HepG2 (cell line): Measurements from ENCODE around the gene PRMT2. TPM values are rescaled to one million over a fixed set of nuclear protein-coding genes. Genes with fewer than 3 reads are reported as not detected.

Experiments used
- ELF1 ChIP-seq: sonication (generic); formaldehyde crosslinking; IDR thresholded peaks from 2 replicates; pipeline ENCODE4 v1.4.0; 2020; ENCODE audit warnings: missing genetic modification reagents
- ELF3 ChIP-seq: IDR thresholded peaks from 2 replicates; pipeline ENCODE4 v1.6.1; 2016; ENCODE audit warnings: missing genetic modification reagents, missing compliant biosample characterization
- HNF4G ChIP-seq, 2 experiments: sonication (generic) in 1 of 2; formaldehyde crosslinking in 1 of 2; IDR thresholded peaks; 2 replicates each; pipeline versions ENCODE4 v1.4.0 to v1.6.1; 2011 to 2020; ENCODE audit warnings: borderline replicate concordance in 2 of 2, low read depth in 2 of 2, mild to moderate bottlenecking in 2 of 2, low read length in 1 of 2, missing genetic modification reagents in 1 of 2, moderate library complexity in 1 of 2
- HOMEZ ChIP-seq: IDR thresholded peaks from 2 replicates; pipeline ENCODE4 v1.6.1; 2016; ENCODE audit warnings: low read depth
- HOXA9 ChIP-seq: sonication (generic); formaldehyde crosslinking; IDR thresholded peaks from 2 replicates; pipeline ENCODE4 v1.8.1; 2022; ENCODE audit warnings: missing genetic modification reagents, mild to moderate bottlenecking, moderate library complexity, borderline replicate concordance
- HOXD1 ChIP-seq: sonication (generic); formaldehyde crosslinking; IDR thresholded peaks from 2 replicates; pipeline ENCODE4 v1.5.0; 2020; ENCODE audit warnings: missing genetic modification reagents
- MAFF ChIP-seq: IDR thresholded peaks from 2 replicates; pipeline ENCODE4 v1.6.1; 2011; ENCODE audit warnings: low read depth, low read length, improper control_type of control experiment
- MXD4 ChIP-seq: IDR thresholded peaks from 2 replicates; pipeline ENCODE4 v1.6.1; 2016; ENCODE audit warnings: mild to moderate bottlenecking, missing biosample characterization, missing genetic modification reagents
- NFATC3 ChIP-seq: sonication (generic); formaldehyde crosslinking; IDR thresholded peaks from 2 replicates; pipeline ENCODE4 v1.5.1; 2020; ENCODE audit warnings: mild to moderate bottlenecking, missing genetic modification reagents
- PATZ1 ChIP-seq: sonication (generic); formaldehyde crosslinking; IDR thresholded peaks from 2 replicates; pipeline ENCODE4 v1.4.0; 2020; ENCODE audit warnings: missing genetic modification reagents
- POLR2AphosphoS2 ChIP-seq: IDR thresholded peaks from 2 replicates; pipeline ENCODE4 v1.6.1; 2011; ENCODE audit warnings: low read depth, low read length, improper control_type of control experiment
- RARG ChIP-seq: sonication (generic); formaldehyde crosslinking; IDR thresholded peaks from 2 replicates; pipeline ENCODE4 v1.4.0; 2020; ENCODE audit warnings: low read depth, mild to moderate bottlenecking, missing genetic modification reagents
- RFX1 ChIP-seq: fragments of 450-650 bp; IDR thresholded peaks from 2 replicates; pipeline ENCODE4 v1.6.1; 2017
- SALL1 ChIP-seq: sonication (generic); formaldehyde crosslinking; IDR thresholded peaks from 2 replicates; pipeline ENCODE4 v1.8.0; 2022; ENCODE audit warnings: mild to moderate bottlenecking, missing genetic modification reagents
- SIN3A ChIP-seq: IDR thresholded peaks from 2 replicates; pipeline ENCODE4 v1.6.1; 2011; ENCODE audit warnings: low read depth, mild to moderate bottlenecking, control low read depth, low read length, borderline replicate concordance
- SP2 ChIP-seq: sonication (generic); formaldehyde crosslinking; IDR thresholded peaks from 2 replicates; pipeline ENCODE4 v1.5.1; 2020; ENCODE audit warnings: mild to moderate bottlenecking, missing genetic modification reagents
- TBX2 ChIP-seq: sonication (generic); formaldehyde crosslinking; IDR thresholded peaks from 2 replicates; pipeline ENCODE4 v1.5.0; 2020; ENCODE audit warnings: missing genetic modification reagents, mild to moderate bottlenecking, borderline replicate concordance
- XRCC5 ChIP-seq: fragments of 200-400 bp; formaldehyde crosslinking; optimal IDR thresholded peaks from 2 replicates; pipeline ENCODE3; 2017; ENCODE audit warnings: mild to moderate bottlenecking, low read length
- ZBTB21 ChIP-seq: sonication (generic); formaldehyde crosslinking; IDR thresholded peaks from 2 replicates; pipeline ENCODE4 v1.4.0; 2020; ENCODE audit warnings: missing genetic modification reagents
- ZNF264 ChIP-seq: sonication (generic); formaldehyde crosslinking; IDR thresholded peaks from 2 replicates; pipeline ENCODE4 v1.4.0; 2020; ENCODE audit warnings: missing genetic modification reagents
- ZNF362 ChIP-seq: sonication (generic); formaldehyde crosslinking; IDR thresholded peaks from 2 replicates; pipeline ENCODE4 v1.4.0; 2020; ENCODE audit warnings: missing genetic modification reagents, mild to moderate bottlenecking, borderline replicate concordance
- ZNF577 ChIP-seq: sonication (generic); formaldehyde crosslinking; IDR thresholded peaks from 2 replicates; pipeline ENCODE4 v1.4.0; 2020; ENCODE audit warnings: mild to moderate bottlenecking, low read depth, missing genetic modification reagents, borderline replicate concordance
- polyA plus RNA-seq, 8 experiments: library from polyadenylated mRNA; depleted of rRNA in 3 of 8; stranded (reverse) in 7 of 8; unstranded in 1 of 8; fragments of >200 nt; fragmentation: Illumina TruSeq in 4 of 8; extraction: Trizol in 4 of 8; gene quantifications; 2 replicates each; pipeline versions ENCODE4 v1.2.1 to v1.2.3, GENCODE V29; 2011 to 2016; ENCODE audit warnings: low read depth in 4 of 8, missing spikeins in 1 of 8, mixed read lengths in 1 of 8; ENCODE audit not compliant: insufficient read depth in 1 of 8
- total RNA-seq, 5 experiments: library from RNA; depleted of rRNA; stranded (reverse); fragments of >200 nt; fragmentation: Illumina TruSeq; extraction: Trizol; gene quantifications; 2 replicates each; pipeline ENCODE4 v1.2.3, GENCODE V29; 2016; ENCODE audit warnings: low read depth in 1 of 5
- TF ChIP-seq, protein P1 (sequence below): sonication (generic); formaldehyde crosslinking; IDR thresholded peaks from 2 replicates; pipeline ENCODE4 v1.8.1; 2023; ENCODE audit warnings: mild to moderate bottlenecking, missing genetic modification reagents, borderline replicate concordance
- TF ChIP-seq, protein P2 (sequence below): sonication (generic); formaldehyde crosslinking; IDR thresholded peaks from 2 replicates; pipeline ENCODE4 v1.8.1; 2023; ENCODE audit warnings: mild to moderate bottlenecking, missing genetic modification reagents
- TF ChIP-seq, protein P3 (sequence below): IDR thresholded peaks from 2 replicates; pipeline ENCODE4 v1.6.1; 2012; ENCODE audit warnings: inconsistent platforms

PRMT2 gene
- total and polyA plus RNA-seq, 2 of the 13 experiments (the other 11 are each of a cell fraction or from before 2014, with no cell fraction given) = 54.4 to 78.8 TPM

DNA sequence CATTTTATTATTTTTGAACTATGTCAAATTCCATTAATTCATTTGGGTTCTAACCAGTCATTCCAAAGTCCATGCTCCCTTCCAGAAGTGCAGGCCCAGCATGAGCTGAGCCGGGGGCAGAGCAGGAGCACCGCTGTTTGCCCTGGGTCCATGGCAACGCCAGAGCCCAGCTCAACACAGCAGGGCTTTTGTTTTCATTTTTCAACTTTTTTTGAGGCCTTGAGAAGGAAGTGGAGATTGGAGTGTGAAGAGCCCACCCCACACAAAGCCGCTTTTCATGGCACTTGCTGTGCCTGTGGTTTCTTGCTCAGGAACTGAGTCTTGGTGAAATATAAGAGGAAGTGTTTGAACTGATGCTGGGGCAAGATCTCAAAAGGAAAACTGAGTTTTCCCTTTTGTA, 13.2 kb upstream of the PRMT2 start (continued):
- TF ChIP-seq RARG (CRISPR knock-in tag) (no peak), SALL1 (peak; percentile 83), POLR2AphosphoS2 (no peak), ZBTB21 (CRISPR knock-in tag) (no peak), MAFF (no peak), ZNF362 (CRISPR knock-in tag) (peak; percentile 83), HOXA9 (CRISPR knock-in tag) (no peak), HOXD1 (CRISPR knock-in tag) (no peak), HOMEZ (CRISPR knock-in tag) (peak; percentile 21; the same call in 1 of the 2 replicates), PATZ1 (peak; percentile 77), ZNF577 (CRISPR knock-in tag) (no peak), NFATC3 (no peak), SIN3A (no peak; the same call in 1 of the 2 replicates), TBX2 (CRISPR knock-in tag) (peak; percentile 55; the same call in 1 of the 2 replicates), XRCC5 (peak; percentile 57), RFX1 (peak; percentile 83), ZNF264 (CRISPR knock-in tag) (no peak; the same call in 1 of the 2 replicates), MXD4 (0 out of 2 replicates have a peak, but pooled peaks have one; percentile 31), ELF1 (CRISPR knock-in tag) (peak; percentile 66), ELF3 (peak; percentile 93), HNF4G (IDR thresholded peaks at IDR 0.05; ENCODE audit: borderline replicate concordance, low read depth, low read length) (peak; percentile 81), HNF4G (CRISPR knock-in tag; IDR thresholded peaks at IDR 0.05; ENCODE audit: borderline replicate concordance, low read depth) (no peak; the same call in 1 of the 2 replicates), SP2 (CRISPR knock-in tag) (no peak)
- TF ChIP-seq, protein P1, sequence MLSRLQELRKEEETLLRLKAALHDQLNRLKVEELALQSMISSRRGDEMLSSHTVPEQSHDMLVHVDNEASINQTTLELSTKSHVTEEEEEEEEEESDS = no peak
- TF ChIP-seq, protein P2, sequence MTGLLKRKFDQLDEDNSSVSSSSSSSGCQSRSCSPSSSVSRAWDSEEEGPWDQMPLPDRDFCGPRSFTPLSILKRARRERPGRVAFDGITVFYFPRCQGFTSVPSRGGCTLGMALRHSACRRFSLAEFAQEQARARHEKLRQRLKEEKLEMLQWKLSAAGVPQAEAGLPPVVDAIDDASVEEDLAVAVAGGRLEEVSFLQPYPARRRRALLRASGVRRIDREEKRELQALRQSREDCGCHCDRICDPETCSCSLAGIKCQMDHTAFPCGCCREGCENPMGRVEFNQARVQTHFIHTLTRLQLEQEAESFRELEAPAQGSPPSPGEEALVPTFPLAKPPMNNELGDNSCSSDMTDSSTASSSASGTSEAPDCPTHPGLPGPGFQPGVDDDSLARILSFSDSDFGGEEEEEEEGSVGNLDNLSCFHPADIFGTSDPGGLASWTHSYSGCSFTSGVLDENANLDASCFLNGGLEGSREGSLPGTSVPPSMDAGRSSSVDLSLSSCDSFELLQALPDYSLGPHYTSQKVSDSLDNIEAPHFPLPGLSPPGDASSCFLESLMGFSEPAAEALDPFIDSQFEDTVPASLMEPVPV (CRISPR knock-in tag) = no peak
- TF ChIP-seq, protein P3, sequence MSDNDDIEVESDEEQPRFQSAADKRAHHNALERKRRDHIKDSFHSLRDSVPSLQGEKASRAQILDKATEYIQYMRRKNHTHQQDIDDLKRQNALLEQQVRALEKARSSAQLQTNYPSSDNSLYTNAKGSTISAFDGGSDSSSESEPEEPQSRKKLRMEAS = peak; percentile 47
